Measurements from ENCODE around the gene CTIF.

The CTIF gene

GRCh38 chr18:48827291-48828193 is 288.7 kb downstream of the CTIF start:
- DNase-seq = no peak

- DNase-seq = no peak
Measured at GRCh38 chr18:48828194-48828545, 289.3 kb downstream of the CTIF start.

- no peak for DNase-seq
Measured at GRCh38 chr18:48828691-48829442, 290.0 kb downstream of the CTIF start.

- no peak for DNase-seq
Measured at GRCh38 chr18:48829443-48830149, 290.8 kb downstream of the CTIF start.

GRCh38 chr18:48831113-48831759 is 292.4 kb downstream of the CTIF start:
- DNase-seq = no peak

- DNase-seq = no peak
Measured at GRCh38 chr18:48831802-48832201, 293.0 kb downstream of the CTIF start.

- no peak for DNase-seq
Measured at GRCh38 chr18:48832938-48833700, 294.3 kb downstream of the CTIF start.

GRCh38 chr18:48833701-48834412 is 295.0 kb downstream of the CTIF start:
- peak; percentile 60 for DNase-seq

GRCh38 chr18:48834413-48835031 is 295.7 kb downstream of the CTIF start:
- peak; percentile 74 for DNase-seq

GRCh38 chr18:48835119-48835518 is 296.3 kb downstream of the CTIF start:
- DNase-seq = no peak

- no peak for DNase-seq
Measured at GRCh38 chr18:48835745-48836170, 296.9 kb downstream of the CTIF start.

GRCh38 chr18:48836231-48836805 is 297.5 kb downstream of the CTIF start:
- no peak for DNase-seq

- no peak for DNase-seq
Measured at GRCh38 chr18:48836806-48837615, 298.2 kb downstream of the CTIF start.

- DNase-seq = no peak
Measured at GRCh38 chr18:48837676-48838075, 298.8 kb downstream of the CTIF start.

- DNase-seq = no peak
Measured at GRCh38 chr18:48838166-48838775, 299.4 kb downstream of the CTIF start.

- no peak for DNase-seq
Measured at GRCh38 chr18:48838921-48839818, 300.3 kb downstream of the CTIF start.

GRCh38 chr18:48839819-48840490 is 301.1 kb downstream of the CTIF start:
- no peak for DNase-seq

- no peak for DNase-seq
Measured at GRCh38 chr18:48840491-48840877, 301.7 kb downstream of the CTIF start.
